ENCODE measurements around the gene TTK.

Gene TTK

GRCh38 chr6:80004173-80005072 is at the start of gene TTK:
TTK (plus strand) TSS chr6:80004649; CDS start chr6:80005844, 1,195 bp downstream.
- peak; percentile 98 for DNase-seq

DNA sequence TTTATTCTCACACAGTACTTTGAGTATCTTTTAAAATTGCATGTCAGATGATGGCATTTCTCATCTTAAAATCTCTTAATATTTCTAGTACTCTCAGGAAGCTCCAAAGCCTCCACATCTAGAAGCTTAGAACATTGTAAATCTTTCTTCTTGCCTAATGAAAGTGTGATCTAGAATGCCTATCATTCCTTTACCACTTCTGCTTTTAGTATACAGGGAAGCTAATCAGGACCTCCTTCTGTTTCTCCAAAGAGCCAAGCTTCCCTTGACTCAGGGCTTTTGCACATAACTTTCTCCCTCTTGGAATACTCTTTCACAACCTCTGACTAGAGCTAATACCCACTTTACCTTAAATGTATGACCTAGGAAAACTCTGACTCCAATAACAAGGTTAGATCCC is 49.6 kb upstream of the TTK start:
- no peak for DNase-seq

DNA sequence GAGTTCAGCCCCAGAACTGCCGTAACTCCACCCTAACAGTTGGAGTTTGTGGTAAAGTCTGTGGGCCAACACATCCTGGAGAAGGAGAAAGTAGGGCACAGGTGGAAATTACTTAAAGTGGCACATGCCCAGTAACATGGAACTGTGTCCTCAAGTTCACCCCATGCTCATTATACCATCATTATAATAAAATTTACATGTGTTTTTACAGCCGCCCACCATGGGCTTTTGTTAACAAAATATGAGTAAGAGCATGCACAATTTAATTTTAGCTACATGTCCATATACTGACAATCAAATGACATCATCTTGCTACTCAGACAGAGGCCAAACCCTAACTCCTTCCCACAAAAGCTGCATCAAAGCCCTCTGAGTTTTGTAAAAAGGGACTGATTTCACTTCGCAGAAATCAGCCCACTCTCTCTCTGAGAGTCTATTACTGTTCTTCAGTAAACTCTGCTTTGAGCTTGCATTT is 39.8 kb upstream of the TTK start:
- no peak for DNase-seq

GRCh38 chr6:79967178-79967577 is 37.3 kb upstream of the TTK start:
- DNase-seq = no peak

GRCh38 chr6:79969784-79970183 is 34.7 kb upstream of the TTK start:
- DNase-seq = no peak

GRCh38 chr6:79971193-79971592 is 33.3 kb upstream of the TTK start:
- DNase-seq = no peak

- no peak for DNase-seq
These were observed 22.8 kb upstream of the TTK start for GRCh38 chr6:79981652-79982051.

- no peak for DNase-seq
These were observed 20.2 kb upstream of the TTK start for GRCh38 chr6:79984261-79984660.

- no peak for DNase-seq
These were observed 19.3 kb upstream of the TTK start for GRCh38 chr6:79985128-79985527.

- DNase-seq = no peak
These were observed 14.8 kb upstream of the TTK start for GRCh38 chr6:79989641-79990040.

GRCh38 chr6:79993012-79993910 is 11.2 kb upstream of the TTK start:
- no peak for DNase-seq

DNA sequence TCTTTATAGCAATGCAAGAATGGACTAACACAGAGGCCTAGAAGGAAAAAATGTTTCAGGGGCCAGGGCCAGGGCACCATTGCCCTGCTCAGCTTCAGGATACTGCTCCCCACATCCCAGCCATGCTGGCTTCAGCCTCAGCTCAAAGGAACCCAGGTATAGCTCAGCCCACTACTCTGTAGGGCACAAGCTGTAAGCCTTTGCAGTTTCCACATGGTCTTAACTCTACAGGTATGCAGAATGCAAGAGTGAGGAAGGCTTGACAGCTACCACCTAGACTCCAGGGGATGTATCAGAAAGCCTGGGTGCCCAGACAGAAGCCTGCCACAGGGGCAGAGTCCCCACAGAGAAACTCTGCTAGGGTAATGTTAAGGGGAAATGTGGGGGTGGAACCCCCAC is 10.5 kb upstream of the TTK start:
- DNase-seq = no peak

DNA sequence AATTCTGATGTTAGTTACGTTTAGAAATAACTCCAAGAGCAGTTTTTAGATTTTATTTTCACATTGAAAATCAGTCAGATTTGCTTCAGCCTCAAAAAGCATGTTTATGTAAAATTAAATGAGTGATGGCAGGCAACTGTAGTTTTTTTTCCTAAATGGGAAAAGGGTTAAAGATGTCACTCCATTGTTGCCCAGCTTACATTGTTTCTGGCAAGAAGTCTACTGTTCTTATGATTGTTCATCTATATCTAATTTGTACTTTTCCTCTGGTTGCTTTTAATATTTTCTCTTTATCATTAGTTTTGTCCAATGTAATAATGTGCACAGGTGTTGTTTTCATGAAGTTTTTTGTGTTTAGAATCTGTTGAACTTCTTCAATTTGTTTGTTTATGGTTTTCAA is 6.7 kb upstream of the TTK start:
- DNase-seq = no peak

GRCh38 chr6:80001337-80001736 is 3.1 kb upstream of the TTK start:
- DNase-seq = no peak

- no peak for DNase-seq
These were observed 650 bp upstream of the TTK start for GRCh38 chr6:80003826-80004172.

- no peak for DNase-seq
These were observed 957 bp downstream of the TTK start for GRCh38 chr6:80005406-80005805.

DNA sequence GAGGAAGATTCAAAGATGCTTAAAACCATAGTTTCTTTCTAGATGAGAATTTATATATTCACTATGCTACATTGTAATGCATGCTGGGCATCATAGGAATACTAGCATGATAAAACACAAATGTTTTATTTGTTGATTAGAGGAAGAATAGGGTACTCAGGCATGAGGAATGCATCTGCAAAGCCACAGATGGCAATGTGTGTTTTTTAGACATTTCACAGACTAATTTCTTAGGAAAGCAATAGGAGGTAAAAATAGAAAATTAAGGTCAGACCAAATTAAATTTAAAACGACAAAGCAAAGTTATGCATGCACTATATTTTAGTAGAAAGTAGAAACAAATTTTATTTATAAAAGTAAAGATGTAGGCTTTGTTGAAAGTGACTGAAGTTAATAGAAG is 2.1 kb downstream of the TTK start:
- DNase-seq = no peak

GRCh38 chr6:80009531-80009930 is 5.1 kb downstream of the TTK start:
- no peak for DNase-seq

DNA sequence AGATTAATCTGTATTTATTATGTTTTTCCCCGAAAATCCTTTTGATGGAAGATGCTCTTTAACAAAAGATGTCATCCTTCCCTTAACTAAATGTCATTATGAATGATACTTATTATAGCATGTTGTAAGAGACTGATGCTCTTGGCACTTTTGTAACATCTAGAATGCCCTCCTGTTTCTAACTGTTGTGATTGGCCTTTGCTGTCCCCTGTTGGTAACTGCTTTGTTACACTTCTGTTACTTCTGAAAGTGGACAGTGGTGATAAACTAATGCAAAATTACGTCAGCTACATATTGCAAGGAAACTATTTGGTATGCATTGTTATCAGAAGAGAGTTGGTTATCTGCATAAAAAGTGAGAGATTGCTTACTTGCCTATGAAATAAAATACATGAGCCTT is 5.8 kb downstream of the TTK start:
- DNase-seq = no peak

- no peak for DNase-seq
These were observed 11.5 kb downstream of the TTK start for GRCh38 chr6:80015839-80016435.

GRCh38 chr6:80020381-80021120 is 16.1 kb downstream of the TTK start:
- no peak for DNase-seq

DNA sequence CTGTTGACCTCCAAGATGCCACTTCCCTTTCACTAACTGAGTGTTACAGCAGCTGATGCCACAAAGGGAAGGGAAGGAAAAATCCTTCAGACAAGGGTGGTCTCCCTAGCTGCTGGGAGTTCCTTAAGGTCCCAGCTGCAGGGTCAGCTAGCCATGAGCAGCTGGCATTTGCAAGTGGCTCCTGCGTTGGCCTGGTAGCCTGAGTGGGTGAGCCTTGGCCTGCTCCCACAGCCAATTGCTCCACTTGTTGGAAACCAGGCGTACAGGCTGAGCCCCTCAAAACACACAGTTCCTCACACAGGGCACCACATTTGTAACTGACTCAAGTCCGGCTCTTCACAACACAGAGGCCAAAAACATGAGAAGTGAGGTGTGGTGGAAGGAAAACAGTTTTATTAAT is 16.7 kb downstream of the TTK start:
- no peak for DNase-seq

DNA sequence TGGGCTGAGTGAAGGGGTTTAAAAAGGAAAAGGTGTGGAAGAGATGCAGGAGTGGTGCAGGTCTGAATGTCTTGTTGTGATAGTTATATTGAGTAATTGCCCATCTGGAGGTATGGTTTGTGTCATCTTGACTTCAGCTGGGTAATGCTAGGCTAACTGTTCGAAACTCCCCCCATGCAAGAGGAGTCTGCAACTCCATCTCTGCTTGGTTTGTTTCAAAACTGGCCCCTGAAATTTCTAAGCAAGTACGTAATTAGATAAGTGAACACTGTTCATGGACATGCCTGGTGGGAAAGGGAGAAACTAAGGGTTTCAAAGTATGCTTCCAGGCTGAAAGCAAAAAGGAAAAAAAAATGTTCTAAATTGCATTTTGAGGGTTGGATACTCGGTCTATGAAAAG is 17.1 kb downstream of the TTK start:
- DNase-seq = no peak

Data from islet precursor cell (in vitro differentiated cells).